Measurements from ENCODE around the gene APBB2.

GRCh38 chr4:40938337-40938736 lies 276.0 kb downstream of the APBB2 start:
- no peak for TF ChIP-seq CTCF (IDR thresholded peaks at IDR 0.05)
- no peak for TF ChIP-seq EZH2 (IDR thresholded peaks at IDR 0.05; ENCODE audit: borderline replicate concordance, insufficient read depth, low read depth, low read length, poor library complexity, severe bottlenecking)
